NB4 (cell line): Measurements from ENCODE around the gene PHC3.

Source experiments
- MAX ChIP-seq: IDR thresholded peaks from 2 replicates; pipeline ENCODE4 v1.6.1; 2011; ENCODE audit warnings: low read depth, low read length
- MYC ChIP-seq: IDR thresholded peaks from 2 replicates; pipeline ENCODE4 v1.6.1; 2011; ENCODE audit warnings: low read depth, low read length
- POLR2A ChIP-seq: IDR thresholded peaks from 2 replicates; pipeline ENCODE4 v1.6.1; 2011; ENCODE audit warnings: mild to moderate bottlenecking; ENCODE audit not compliant: insufficient read length; ENCODE audit errors: extremely low read depth
- TF ChIP-seq, protein P1 (sequence below): IDR thresholded peaks from one replicate; pipeline ENCODE4 v1.5.1; 2012; ENCODE audit warnings: low read depth, low read length

DNA sequence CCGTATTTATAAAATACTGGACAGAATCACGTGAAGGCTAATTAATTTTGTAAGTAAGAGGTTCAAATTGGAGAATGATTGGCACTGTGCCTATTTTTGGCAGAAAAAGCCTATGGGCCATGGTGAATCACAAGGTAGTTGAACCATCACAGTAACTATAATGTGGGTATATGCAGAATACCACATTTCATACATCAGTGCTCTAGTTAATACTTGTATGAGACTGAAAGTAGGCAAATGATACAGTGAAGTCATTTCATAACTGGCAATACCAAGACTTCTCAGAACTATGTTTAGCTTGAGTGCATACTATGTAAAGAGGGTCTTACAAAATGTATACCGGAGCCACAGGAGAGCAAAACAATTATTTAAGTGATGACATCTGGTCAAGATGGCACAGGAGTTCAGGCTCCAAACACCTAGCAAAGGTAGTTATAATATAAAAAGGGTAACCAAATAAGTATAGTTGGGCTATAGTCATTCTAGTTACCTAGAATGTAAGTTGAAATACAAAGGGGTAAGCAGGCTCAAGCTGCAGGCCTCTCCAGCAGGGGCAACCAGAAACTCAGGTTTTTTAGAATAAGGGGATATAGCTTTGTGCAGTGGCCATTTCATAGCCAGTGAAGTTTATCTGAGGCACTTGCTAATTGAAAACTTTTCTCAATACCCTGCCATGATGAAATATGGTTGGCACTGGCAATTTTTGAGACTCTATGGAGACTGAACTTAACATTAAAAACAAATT is 124.7 kb downstream of the PHC3 start:
- TF ChIP-seq POLR2A (no peak), MAX (no peak), MYC (no peak)
- TF ChIP-seq, protein P1, sequence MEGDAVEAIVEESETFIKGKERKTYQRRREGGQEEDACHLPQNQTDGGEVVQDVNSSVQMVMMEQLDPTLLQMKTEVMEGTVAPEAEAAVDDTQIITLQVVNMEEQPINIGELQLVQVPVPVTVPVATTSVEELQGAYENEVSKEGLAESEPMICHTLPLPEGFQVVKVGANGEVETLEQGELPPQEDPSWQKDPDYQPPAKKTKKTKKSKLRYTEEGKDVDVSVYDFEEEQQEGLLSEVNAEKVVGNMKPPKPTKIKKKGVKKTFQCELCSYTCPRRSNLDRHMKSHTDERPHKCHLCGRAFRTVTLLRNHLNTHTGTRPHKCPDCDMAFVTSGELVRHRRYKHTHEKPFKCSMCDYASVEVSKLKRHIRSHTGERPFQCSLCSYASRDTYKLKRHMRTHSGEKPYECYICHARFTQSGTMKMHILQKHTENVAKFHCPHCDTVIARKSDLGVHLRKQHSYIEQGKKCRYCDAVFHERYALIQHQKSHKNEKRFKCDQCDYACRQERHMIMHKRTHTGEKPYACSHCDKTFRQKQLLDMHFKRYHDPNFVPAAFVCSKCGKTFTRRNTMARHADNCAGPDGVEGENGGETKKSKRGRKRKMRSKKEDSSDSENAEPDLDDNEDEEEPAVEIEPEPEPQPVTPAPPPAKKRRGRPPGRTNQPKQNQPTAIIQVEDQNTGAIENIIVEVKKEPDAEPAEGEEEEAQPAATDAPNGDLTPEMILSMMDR = no peak
